HUDEP-2 (cell line): ENCODE data around the gene EXOSC9.

Source experiments
- DNase-seq, 76 experiments: peaks; one replicate each; lab custom pipeline; 2025; ENCODE audit not compliant: unreplicated experiment in 76 of 76; lab: John Stamatoyannopoulos, UW

Gene EXOSC9

DNA sequence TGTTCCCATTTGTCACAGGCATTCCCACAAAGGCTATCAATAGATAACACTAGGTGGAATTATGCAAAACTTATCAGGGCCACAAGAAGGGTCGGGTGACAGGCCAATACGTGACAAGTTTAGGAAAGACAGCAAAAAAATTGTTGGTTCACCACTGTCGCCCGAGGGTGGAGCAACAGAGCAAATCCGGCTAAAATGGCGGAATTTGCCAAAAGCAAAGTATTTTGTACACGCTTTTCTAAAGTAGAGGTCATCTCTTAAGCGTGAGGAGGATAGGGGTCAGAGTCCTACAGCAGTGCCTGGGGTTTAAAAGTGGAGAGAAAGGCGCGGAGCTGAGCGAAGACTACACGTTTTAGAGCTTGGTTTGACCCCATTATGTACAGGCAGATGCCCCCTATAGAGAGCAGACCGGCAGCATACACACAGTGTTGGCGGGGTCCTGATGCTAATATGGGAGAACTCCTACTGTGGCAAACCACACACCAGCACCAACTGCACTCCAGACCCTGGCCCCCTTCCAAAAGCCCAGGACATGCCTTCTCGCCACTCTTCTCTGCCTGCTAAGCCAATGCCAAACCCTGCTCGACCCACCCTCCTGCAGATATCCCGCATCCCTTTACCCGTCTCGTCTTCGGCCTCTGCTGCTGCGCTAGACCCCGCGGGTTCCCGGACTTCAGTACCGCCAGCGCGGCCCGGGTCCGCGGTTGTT lies 21.8 kb downstream of the EXOSC9 start:
- DNase-seq = peak in 73 of 76 experiments; percentile 5 to 75 (median 43)

DNA sequence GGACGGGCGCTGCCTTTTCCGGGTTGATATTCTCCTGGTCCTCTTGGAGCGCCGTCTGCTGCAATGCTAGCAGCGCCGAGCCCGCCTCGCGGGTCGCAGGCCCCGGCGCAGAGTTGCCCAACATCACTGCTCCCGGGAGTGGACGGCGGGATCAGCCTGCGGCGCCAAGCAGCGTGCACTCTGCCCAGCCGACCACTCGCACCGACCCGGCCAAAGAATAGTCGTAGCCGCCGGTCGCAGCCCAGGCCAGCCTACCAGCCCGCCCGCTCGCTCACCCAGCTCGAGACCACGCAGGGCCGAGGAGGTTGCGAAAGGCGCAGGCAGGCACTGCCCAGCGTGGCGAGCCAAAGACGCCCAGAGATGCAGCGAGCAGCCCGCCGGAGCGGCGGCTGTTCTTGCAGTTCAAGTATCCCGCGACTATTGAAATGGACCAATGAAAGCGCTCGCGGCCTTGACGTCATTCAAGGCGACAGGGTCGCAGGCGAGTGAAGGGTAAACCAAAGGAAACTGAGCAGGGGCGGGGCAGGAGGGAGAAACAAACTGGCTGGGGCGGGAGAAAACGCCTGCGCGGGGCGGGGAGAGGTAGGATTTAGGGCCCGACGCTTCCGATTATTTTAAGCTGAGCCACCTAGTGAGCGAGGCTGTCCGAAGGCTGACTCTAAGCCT lies 22.5 kb downstream of the EXOSC9 start, which contains the start of gene CCNA2:
TSS of gene CCNA2 (minus strand) at position 379 of the 666 bp plus-strand sequence. CDS start at position 124, 255 bp downstream.
- peak; percentile 26 to 98 (median 95) for DNase-seq

GRCh38 chr4:121824171-121824527 lies 23.0 kb downstream of the EXOSC9 start:
- no peak for DNase-seq

DNA sequence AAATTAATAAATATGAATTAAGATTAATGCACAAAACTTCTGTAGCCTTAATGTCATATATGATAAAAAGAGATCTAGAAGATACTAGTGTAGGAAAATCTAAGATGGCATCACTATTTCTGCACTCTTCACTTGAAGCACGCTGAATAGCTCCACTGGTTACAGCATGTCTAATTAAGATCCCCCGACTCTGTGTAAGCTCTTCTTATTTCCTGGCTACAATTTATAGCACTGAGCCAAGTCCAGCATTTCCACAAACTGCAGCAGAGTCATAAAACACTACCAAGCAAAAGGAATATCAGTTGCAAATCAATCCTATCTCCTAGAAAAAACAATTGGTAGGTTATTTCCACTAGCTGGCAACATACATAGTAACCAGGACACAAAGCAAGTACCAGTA lies 23.8 kb downstream of the EXOSC9 start:
- DNase-seq = no peak

- peak in 20 of 76 experiments; percentile 2 to 58 (median 29) for DNase-seq
These were observed 26.7 kb downstream of the EXOSC9 start for GRCh38 chr4:121827853-121828252.

DNA sequence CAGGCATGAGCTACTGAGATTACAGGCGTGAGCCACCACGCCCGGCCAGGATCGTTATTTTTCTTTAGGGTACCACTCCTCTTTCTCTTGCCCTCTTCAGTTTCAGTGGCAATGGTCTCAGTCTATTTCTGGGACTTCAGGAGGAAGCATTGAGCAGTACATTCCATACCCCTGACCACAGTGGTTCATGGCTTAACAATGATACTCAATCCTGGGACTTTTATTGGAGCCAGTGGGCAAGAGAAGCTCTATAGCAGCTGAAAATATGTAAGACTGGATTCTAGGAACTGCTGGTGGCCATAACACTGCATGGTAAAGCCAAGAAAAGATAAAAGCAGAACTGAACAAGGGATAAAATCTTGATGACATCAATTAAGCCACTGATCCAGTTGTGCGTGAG lies 28.4 kb downstream of the EXOSC9 start:
- no peak for DNase-seq

GRCh38 chr4:121838136-121838535 lies 37.0 kb downstream of the EXOSC9 start:
- DNase-seq = no peak

GRCh38 chr4:121842862-121843261 lies 41.7 kb downstream of the EXOSC9 start:
- DNase-seq = no peak

DNA sequence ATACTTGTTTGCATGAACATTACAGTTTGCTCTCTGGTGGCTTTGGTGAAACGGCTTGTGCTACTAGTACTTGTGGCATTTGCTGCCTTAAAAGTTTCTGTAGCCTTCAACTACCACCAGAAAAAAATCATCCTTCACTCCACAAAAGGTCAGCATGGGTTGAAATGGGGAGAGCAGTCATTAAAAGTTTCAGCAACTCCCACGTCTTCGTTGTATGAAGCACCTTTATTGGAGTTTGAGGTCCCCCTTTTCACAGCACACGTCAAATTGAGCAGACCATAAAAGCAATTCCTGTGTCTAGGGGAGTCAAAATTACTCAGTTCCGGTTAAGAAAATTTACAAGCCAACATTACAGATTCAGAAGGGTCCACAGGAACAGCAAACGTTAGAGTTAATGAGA lies 45.5 kb downstream of the EXOSC9 start:
- no peak for DNase-seq

- no peak for DNase-seq
These were observed 50.2 kb downstream of the EXOSC9 start for GRCh38 chr4:121851354-121851753.

- no peak for DNase-seq
These were observed 59.0 kb downstream of the EXOSC9 start for GRCh38 chr4:121860121-121860520.

DNA sequence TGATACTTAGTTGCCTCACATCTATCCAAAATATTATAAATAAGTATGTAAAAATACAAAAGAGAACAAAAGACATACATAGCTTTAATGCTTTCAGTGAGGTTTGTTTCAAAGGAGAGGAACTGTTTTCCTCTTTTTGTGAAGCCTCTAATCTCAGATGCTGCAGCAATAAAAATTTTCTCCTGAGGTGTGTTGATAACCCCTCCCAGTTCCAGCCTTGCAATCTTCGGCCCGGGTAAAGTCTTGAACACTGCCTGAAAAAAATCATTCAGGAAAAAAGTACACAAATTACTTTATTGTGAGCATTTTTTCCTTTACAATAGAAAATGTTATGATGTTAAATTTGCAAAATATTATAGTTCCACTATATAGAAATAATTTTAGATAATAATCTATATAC lies 60.3 kb downstream of the EXOSC9 start:
- DNase-seq = peak in 2 of 76 experiments; percentile 1 to 2

DNA sequence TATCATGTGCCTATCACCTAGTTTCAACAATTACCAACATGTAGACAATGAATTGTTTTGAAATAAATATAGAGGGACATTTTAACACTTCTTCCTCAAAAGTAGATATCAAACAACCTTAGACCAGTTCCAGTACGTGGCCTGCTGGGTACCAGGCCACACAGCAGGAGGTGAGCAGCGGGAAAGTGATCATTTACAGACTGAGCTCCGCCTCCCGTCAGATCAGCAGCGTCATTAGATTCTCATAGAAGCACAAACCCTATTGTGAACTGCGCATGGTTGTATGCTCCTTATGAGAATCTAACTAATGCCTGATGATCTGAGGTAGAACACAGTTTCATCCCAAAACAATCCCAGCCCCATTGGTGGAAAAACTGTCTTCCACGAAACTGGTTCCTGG lies 62.7 kb downstream of the EXOSC9 start:
- no peak for DNase-seq
